ENCODE results near the gene OLFML2A.
"Not testable (repeated sequence)": the region's sequence is repeated elsewhere in the genome, so short reads cannot be mapped to it uniquely, and the experiment has no call there.

Gene OLFML2A

GRCh38 chr9:124834591-124834990, 57.7 kb downstream of the OLFML2A start:
- no peak overlapping the region for H3K4me3 ChIP-seq (replicated peaks; ENCODE audit: insufficient read depth, low read length)
- TF ChIP-seq REST (IDR thresholded peaks at IDR 0.05; ENCODE audit: insufficient replicate concordance, low read depth) (no peak), CTCF (IDR thresholded peaks at IDR 0.05; ENCODE audit: insufficient read depth, low read length) (no peak), GABPA (IDR thresholded peaks at IDR 0.05; ENCODE audit: low read depth) (no peak), POLR2AphosphoS5 (IDR thresholded peaks at IDR 0.05; ENCODE audit: low read depth) (no peak), SPI1 (IDR thresholded peaks at IDR 0.05; ENCODE audit: borderline replicate concordance, low read depth) (no peak)
- peaks cover 2% of the 10 kb centered on the region for H3K27me3 ChIP-seq (ENCODE audit: insufficient read depth, poor library complexity, severe bottlenecking)
- DNase-seq (ENCODE audit: low read depth in 1 of 2, low spot score in 1 of 2), result no peak
- no peak overlapping the region for H3K27ac ChIP-seq (replicated peaks)

- Histone ChIP-seq H3K27ac (replicated peaks) (no peak overlapping the region), H3K4me3 (replicated peaks; ENCODE audit: insufficient read depth, low read length) (no peak overlapping the region)
- no peak for DNase-seq (ENCODE audit: low read depth in 1 of 2, low spot score in 1 of 2)
These were observed 58.2 kb downstream of the OLFML2A start for GRCh38 chr9:124835026-124835557.

GRCh38 chr9:124838132-124838531, 61.2 kb downstream of the OLFML2A start:
- not testable (repeated sequence) for H3K4me3 ChIP-seq (replicated peaks; ENCODE audit: insufficient read depth, low read length); DNase-seq (ENCODE audit: low read depth in 1 of 2, low spot score in 1 of 2); H3K27ac ChIP-seq (replicated peaks); H3K27me3 ChIP-seq (ENCODE audit: insufficient read depth, poor library complexity, severe bottlenecking)

More at GRCh38 chr9:124835026-124835557, 58.2 kb downstream of the OLFML2A start:
- H3K27me3 ChIP-seq (ENCODE audit: insufficient read depth, poor library complexity, severe bottlenecking), result peaks cover 2% of the 10 kb centered on the region
- TF ChIP-seq CTCF (IDR thresholded peaks at IDR 0.05; ENCODE audit: insufficient read depth, low read length) (no peak), POLR2AphosphoS5 (IDR thresholded peaks at IDR 0.05; ENCODE audit: low read depth) (no peak)

GRCh38 chr9:124838567-124839275, 61.8 kb downstream of the OLFML2A start:
- H3K27me3 ChIP-seq (ENCODE audit: insufficient read depth, poor library complexity, severe bottlenecking); DNase-seq (ENCODE audit: low read depth in 1 of 2, low spot score in 1 of 2); H3K4me3 ChIP-seq (replicated peaks; ENCODE audit: insufficient read depth, low read length); H3K27ac ChIP-seq (replicated peaks): not testable (repeated sequence)

- Histone ChIP-seq H3K27me3 (ENCODE audit: insufficient read depth, poor library complexity, severe bottlenecking) (peaks cover 2% of the 10 kb centered on the region), H3K4me3 (replicated peaks; ENCODE audit: insufficient read depth, low read length) (no peak overlapping the region), H3K27ac (replicated peaks) (no peak overlapping the region)
- no peak for DNase-seq (ENCODE audit: low read depth in 1 of 2, low spot score in 1 of 2)
- TF ChIP-seq REST (IDR thresholded peaks at IDR 0.05; ENCODE audit: insufficient replicate concordance, low read depth), result no peak
These were observed 62.8 kb downstream of the OLFML2A start for GRCh38 chr9:124839612-124840299.

Measured in HL-60 (cell line).